ENCODE data around the gene DERL3. TPM values are rescaled to one million over a fixed set of nuclear protein-coding genes. Genes with fewer than 3 reads are reported as not detected.
A peak's percentile ranks its signal among the peaks of the same experiment; 100 is the strongest.

The DERL3 gene
- total and polyA plus RNA-seq, 2 of the 13 experiments (the other 11 are each of a cell fraction or from before 2014, with no cell fraction given), result not detected

DNA sequence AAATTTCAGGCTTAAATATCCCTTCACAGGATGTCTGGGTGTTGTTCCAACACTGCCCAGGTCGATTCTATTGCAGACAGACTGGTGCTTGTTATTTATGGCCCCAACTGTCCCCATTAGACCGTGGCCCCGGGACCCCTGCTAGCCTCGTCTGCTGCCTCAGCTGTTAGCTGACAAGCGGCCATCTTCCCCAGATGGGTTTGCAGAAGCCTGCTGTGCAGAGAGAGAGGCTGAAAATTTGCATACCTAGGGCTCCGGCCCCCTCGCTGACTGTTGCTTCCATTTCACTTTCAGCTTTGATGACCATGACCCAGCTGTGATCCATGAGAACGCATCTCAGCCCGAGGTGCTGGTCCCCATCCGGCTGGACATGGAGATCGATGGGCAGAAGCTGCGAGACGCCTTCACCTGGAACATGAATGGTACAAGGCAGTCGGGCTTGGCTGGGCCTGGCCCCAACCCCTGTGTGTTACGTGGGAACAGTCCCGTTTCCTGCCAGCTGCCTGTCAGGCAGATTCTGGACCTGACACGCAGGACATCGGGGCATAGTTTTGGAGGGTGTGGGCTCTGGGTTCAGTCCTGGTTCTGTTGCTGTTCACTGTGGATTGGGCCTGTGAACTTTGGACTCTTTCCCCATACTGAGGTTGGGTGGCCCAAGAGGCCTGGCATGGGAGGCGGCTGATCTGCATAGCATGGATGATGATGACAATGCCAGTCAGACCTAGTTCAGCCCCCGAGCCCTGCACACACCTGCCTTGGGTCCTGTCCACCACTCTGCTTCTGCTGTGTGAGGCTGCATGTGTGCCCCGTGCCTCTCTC, 35.6 kb downstream of the DERL3 start:
- no peak overlapping the region for H3K4me3 ChIP-seq (replicated peaks in 1 of 3; ENCODE audit: insufficient read depth in 1 of 3, low read depth in 2 of 3, low read length in 3 of 3)
- in situ Hi-C loops (cut with HindIII; ENCODE audit: extremely low pct_ligation_motif_present, low pct_unique_long_range_greater_than_20kb), result no loop called here
- ATAC-seq, result peak; percentile 35
- H3K9ac ChIP-seq (ENCODE audit: insufficient read depth, low read depth, low read length), result no peak overlapping the region
- H3K4me2 ChIP-seq (ENCODE audit: low read depth, low read length), result no peak overlapping the region
- FAIRE-seq, result no peak
- intact Hi-C loops (cut with micrococcal nuclease; ENCODE audit: unreplicated experiment), result no loop called here
- TF ChIP-seq AGO2 (optimal IDR thresholded peaks at IDR 0.05; ENCODE audit: low read depth, low read length), result peak; percentile 62
- TF ChIP-seq HNF4A (CRISPR knock-in tag; IDR thresholded peaks at IDR 0.05), result 0 out of 2 replicates have a peak, but pooled peaks have one; percentile 40
- peak; percentile 37; the same call in 1 of the 2 replicates for TF ChIP-seq CEBPB (IDR thresholded peaks at IDR 0.05; ENCODE audit: borderline replicate concordance, low read depth, low read length)
- no peak for TF ChIP-seq ZNF772 (CRISPR knock-in tag; IDR thresholded peaks at IDR 0.05)
- DNase-seq (ENCODE audit: low spot score), result no peak
- no peaks in the 10 kb centered on the region for H3K27me3 ChIP-seq (ENCODE audit: control insufficient read depth in 1 of 2, insufficient read depth in 2 of 2, low read length in 2 of 2)
- H2AFZ ChIP-seq (ENCODE audit: low read length), result no peak overlapping the region
- no peak overlapping the region for H3K27ac ChIP-seq (ENCODE audit: extremely low read length, insufficient read depth, low read length)
- ChIA-PET POLR2A (interaction anchor here (1.5 to 1.6 kb wide), 2 partner anchors 29 to 54 kb away, joined by 4 read pairs; partner anchors contain the start of gene SLC2A11), CTCF (ENCODE audit: low intra/inter-chr PET ratio, low total read pairs) (no interaction called here)
- peaks cover 11% of the 10 kb centered on the region for H3K4me1 ChIP-seq (ENCODE audit: insufficient read depth, low read length)
- H3K36me3 ChIP-seq (replicated peaks in 1 of 2; ENCODE audit: control insufficient read depth in 1 of 2, insufficient read depth in 2 of 2, low read length in 2 of 2), result peaks cover 30 to 66% of the 10 kb centered on the region in 2 experiments
- BruUV-seq (replicated peaks), result no TSS peak
- no peaks in the 10 kb centered on the region for H4K20me1 ChIP-seq (ENCODE audit: insufficient read depth, low read length)
- no peaks in the 10 kb centered on the region for H3K79me2 ChIP-seq (ENCODE audit: insufficient read depth, low read length)
- no peaks in the 10 kb centered on the region for H3K9me3 ChIP-seq (ENCODE audit: low read length)
- 93% methylated on average over 7 of the region's 21 CpGs for WGBS (ENCODE audit: low lambda C conversion rate)

- Histone ChIP-seq H3K9ac (ENCODE audit: insufficient read depth, low read depth, low read length) (no peak overlapping the region), H3K4me3 (replicated peaks in 1 of 3; ENCODE audit: insufficient read depth in 1 of 3, low read depth in 2 of 3, low read length in 3 of 3) (no peak overlapping the region), H3K27ac (ENCODE audit: extremely low read length, insufficient read depth, low read length) (no peak overlapping the region), H3K4me1 (ENCODE audit: insufficient read depth, low read length) (peaks cover 11% of the 10 kb centered on the region), H3K4me2 (ENCODE audit: low read depth, low read length) (no peak overlapping the region), H3K27me3 (ENCODE audit: control insufficient read depth in 1 of 2, insufficient read depth in 2 of 2, low read length in 2 of 2) (no peaks in the 10 kb centered on the region), H3K9me3 (ENCODE audit: low read length) (no peaks in the 10 kb centered on the region), H3K79me2 (ENCODE audit: insufficient read depth, low read length) (no peaks in the 10 kb centered on the region), H2AFZ (ENCODE audit: low read length) (no peak overlapping the region), H3K36me3 (replicated peaks in 1 of 2; ENCODE audit: control insufficient read depth in 1 of 2, insufficient read depth in 2 of 2, low read length in 2 of 2) (peaks cover 34 to 69% of the 10 kb centered on the region in 2 experiments), H4K20me1 (ENCODE audit: insufficient read depth, low read length) (no peaks in the 10 kb centered on the region)
- DNase-seq (ENCODE audit: low spot score), result no peak
- no peak for FAIRE-seq
- in situ Hi-C loops (cut with HindIII; ENCODE audit: extremely low pct_ligation_motif_present, low pct_unique_long_range_greater_than_20kb) (no loop called here), intact Hi-C loops (cut with micrococcal nuclease; ENCODE audit: unreplicated experiment) (no loop called here)
- BruUV-seq (replicated peaks), result no TSS peak
- CTCF ChIA-PET (ENCODE audit: low intra/inter-chr PET ratio, low total read pairs), result no interaction called here
- no peak for TF ChIP-seq CENPX (CRISPR knock-in tag; IDR thresholded peaks at IDR 0.05)
- peak; percentile 6 for TF ChIP-seq AGO2 (optimal IDR thresholded peaks at IDR 0.05; ENCODE audit: low read depth, low read length)
- WGBS (ENCODE audit: low lambda C conversion rate), result 96% methylated on average over 7 of the region's 8 CpGs
- POLR2A ChIA-PET, result interaction anchor here (1.5 to 1.6 kb wide), 2 partner anchors 28 to 56 kb away, joined by 4 read pairs; partner anchors contain the start of gene SLC2A11
- no peak for ATAC-seq
Measured at GRCh38 chr22:23801886-23802377, 36.9 kb downstream of the DERL3 start.
